ENCODE measurements around the gene TRIM63. TPM values are rescaled to one million over a fixed set of nuclear protein-coding genes. Genes with fewer than 3 reads are reported as not detected.

Gene TRIM63
- total RNA-seq, 1 experiment from 2014 or later, result not detected

- no peaks in the 10 kb centered on the region for H3K27me3 ChIP-seq (ENCODE audit: control insufficient read depth, insufficient read depth, low read length)
- no peaks in the 10 kb centered on the region for H3K36me3 ChIP-seq (ENCODE audit: control insufficient read depth, insufficient read depth, low read length)
- H3K4me3 ChIP-seq (ENCODE audit: low read depth in 2 of 2, low read length in 2 of 2), result no peak overlapping the region
- DNase-seq (ENCODE audit: low read depth, low spot score), result no peak
- intact Hi-C loops (cut with micrococcal nuclease; ENCODE audit: unreplicated experiment) (no loop called here), in situ Hi-C loops (cut with HindIII; ENCODE audit: low pct_unique_long_range_greater_than_20kb, low sequenced_read_pairs) (no loop called here)
- CTCF ChIA-PET, result no interaction called here
- POLR2A ChIA-PET, result no interaction called here
- no peaks in the 10 kb centered on the region for H3K9me3 ChIP-seq (ENCODE audit: control insufficient read depth, insufficient read depth, low read depth, low read length)
- H3K27ac ChIP-seq (ENCODE audit: low read length), result no peak overlapping the region
- H3K4me1 ChIP-seq (ENCODE audit: control insufficient read depth, insufficient read depth, low read length), result no peaks in the 10 kb centered on the region
- ATAC-seq, result no peak
- no TSS peak for BruUV-seq (replicated peaks)
- TF ChIP-seq REST (IDR thresholded peaks at IDR 0.05; ENCODE audit: insufficient read depth in 1 of 2, low read depth in 2 of 2, low read length in 1 of 2) (no peak), CTCF (IDR thresholded peaks at IDR 0.05) (no peak), TCF7L2 (IDR thresholded peaks at IDR 0.05; ENCODE audit: low read depth, low read length) (no peak), SIN3A (IDR thresholded peaks at IDR 0.05; ENCODE audit: borderline replicate concordance, insufficient read depth, low read depth, low read length) (no peak), POLR2AphosphoS5 (IDR thresholded peaks at IDR 0.05; ENCODE audit: low read depth, low read length) (no peak)
These were observed 60.7 kb downstream of the TRIM63 start for GRCh38 chr1:26006710-26007109.

GRCh38 chr1:26005434-26006105 is 61.9 kb downstream of the TRIM63 start:
- TF ChIP-seq SIN3A (IDR thresholded peaks at IDR 0.05; ENCODE audit: borderline replicate concordance, insufficient read depth, low read depth, low read length) (no peak), POLR2AphosphoS5 (IDR thresholded peaks at IDR 0.05; ENCODE audit: low read depth, low read length) (no peak), REST (IDR thresholded peaks at IDR 0.05; ENCODE audit: insufficient read depth in 1 of 2, low read depth in 2 of 2, low read length in 1 of 2) (no peak), CTCF (IDR thresholded peaks at IDR 0.05) (no peak)
- Histone ChIP-seq H3K4me3 (ENCODE audit: low read depth in 2 of 2, low read length in 2 of 2) (no peak overlapping the region), H3K36me3 (ENCODE audit: control insufficient read depth, insufficient read depth, low read length) (no peaks in the 10 kb centered on the region), H3K4me1 (ENCODE audit: control insufficient read depth, insufficient read depth, low read length) (no peaks in the 10 kb centered on the region), H3K9me3 (ENCODE audit: control insufficient read depth, insufficient read depth, low read depth, low read length) (no peaks in the 10 kb centered on the region), H3K27me3 (ENCODE audit: control insufficient read depth, insufficient read depth, low read length) (no peaks in the 10 kb centered on the region), H3K27ac (ENCODE audit: low read length) (no peak overlapping the region)
- no TSS peak for BruUV-seq (replicated peaks)
- intact Hi-C loops (cut with micrococcal nuclease; ENCODE audit: unreplicated experiment) (no loop called here), in situ Hi-C loops (cut with HindIII; ENCODE audit: low pct_unique_long_range_greater_than_20kb, low sequenced_read_pairs) (no loop called here)
- ATAC-seq (no peak), DNase-seq (ENCODE audit: low read depth, low spot score) (no peak)
- POLR2A ChIA-PET, result no interaction called here
- CTCF ChIA-PET, result no interaction called here

Measured in Panc1 (cell line).